ENCODE measurements around the gene PRSS53.

PRSS53 gene

DNA sequence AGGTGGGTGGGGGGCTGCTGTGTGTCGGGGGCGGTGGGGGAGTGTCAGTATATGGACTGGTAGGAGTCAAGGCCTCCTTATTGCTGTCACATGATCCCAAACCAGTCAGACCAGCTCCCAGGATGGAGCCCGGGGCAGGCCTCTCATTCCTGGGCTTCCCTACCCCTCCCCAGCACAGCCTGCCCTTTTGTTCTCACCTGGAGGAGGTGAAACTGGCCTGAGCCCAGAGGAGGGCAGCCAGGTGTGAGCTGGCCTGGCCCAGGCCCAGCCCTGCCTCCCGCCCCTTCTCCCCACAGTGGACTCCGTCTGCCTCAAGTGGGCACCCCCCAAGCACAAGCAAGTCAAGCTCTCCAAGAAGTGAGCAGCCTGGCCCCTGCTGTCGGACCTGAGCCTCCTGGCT, 42.2 kb upstream of the PRSS53 start:
- Histone ChIP-seq H3K9ac (ENCODE audit: low read length) (peak overlapping the region; percentile 63), H3K36me3 (ENCODE audit: control insufficient read depth, insufficient read depth, low read length) (peaks cover 23% of the 10 kb centered on the region), H3K27me3 (ENCODE audit: control insufficient read depth, insufficient read depth, low read length) (peaks cover 3% of the 10 kb centered on the region), H3K4me1 (ENCODE audit: control insufficient read depth, insufficient read depth, low read length) (peaks cover 75% of the 10 kb centered on the region), H3K4me3 (ENCODE audit: low read length) (no peak overlapping the region), H3K9me3 (ENCODE audit: control insufficient read depth, low read length) (no peaks in the 10 kb centered on the region)

DNA sequence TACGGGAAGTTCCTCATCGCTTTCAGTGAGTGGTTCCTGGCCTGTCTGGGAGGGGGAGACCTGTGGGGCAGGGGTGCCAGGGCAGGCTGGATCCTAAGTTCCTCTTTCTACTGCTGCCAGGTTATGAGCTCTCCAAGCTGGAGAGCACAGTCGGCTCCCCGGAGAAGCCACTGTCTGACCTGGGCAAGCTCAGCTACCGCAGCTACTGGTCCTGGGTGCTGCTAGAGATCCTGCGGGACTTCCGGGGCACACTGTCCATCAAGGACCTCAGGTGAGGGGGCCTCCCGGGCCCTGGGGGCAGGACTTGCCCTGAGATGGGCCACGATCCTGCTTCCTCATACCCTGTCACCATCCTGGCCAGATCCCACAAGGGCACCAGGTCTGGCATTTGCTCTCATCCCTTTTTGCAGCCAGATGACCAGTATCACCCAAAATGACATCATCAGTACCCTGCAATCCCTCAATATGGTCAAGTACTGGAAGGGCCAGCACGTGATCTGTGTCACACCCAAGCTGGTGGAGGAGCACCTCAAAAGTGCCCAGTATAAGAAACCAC, 41.7 kb upstream of the PRSS53 start:
- peaks cover 72% of the 10 kb centered on the region for H3K4me1 ChIP-seq (ENCODE audit: control insufficient read depth, insufficient read depth, low read length)
- peaks cover 3% of the 10 kb centered on the region for H3K27me3 ChIP-seq (ENCODE audit: control insufficient read depth, insufficient read depth, low read length)
- no peaks in the 10 kb centered on the region for H3K9me3 ChIP-seq (ENCODE audit: control insufficient read depth, low read length)
- no peak overlapping the region for H3K4me3 ChIP-seq (ENCODE audit: low read length)
- H3K36me3 ChIP-seq (ENCODE audit: control insufficient read depth, insufficient read depth, low read length): peaks cover 23% of the 10 kb centered on the region
- H3K9ac ChIP-seq (ENCODE audit: low read length): peak overlapping the region; percentile 63

DNA sequence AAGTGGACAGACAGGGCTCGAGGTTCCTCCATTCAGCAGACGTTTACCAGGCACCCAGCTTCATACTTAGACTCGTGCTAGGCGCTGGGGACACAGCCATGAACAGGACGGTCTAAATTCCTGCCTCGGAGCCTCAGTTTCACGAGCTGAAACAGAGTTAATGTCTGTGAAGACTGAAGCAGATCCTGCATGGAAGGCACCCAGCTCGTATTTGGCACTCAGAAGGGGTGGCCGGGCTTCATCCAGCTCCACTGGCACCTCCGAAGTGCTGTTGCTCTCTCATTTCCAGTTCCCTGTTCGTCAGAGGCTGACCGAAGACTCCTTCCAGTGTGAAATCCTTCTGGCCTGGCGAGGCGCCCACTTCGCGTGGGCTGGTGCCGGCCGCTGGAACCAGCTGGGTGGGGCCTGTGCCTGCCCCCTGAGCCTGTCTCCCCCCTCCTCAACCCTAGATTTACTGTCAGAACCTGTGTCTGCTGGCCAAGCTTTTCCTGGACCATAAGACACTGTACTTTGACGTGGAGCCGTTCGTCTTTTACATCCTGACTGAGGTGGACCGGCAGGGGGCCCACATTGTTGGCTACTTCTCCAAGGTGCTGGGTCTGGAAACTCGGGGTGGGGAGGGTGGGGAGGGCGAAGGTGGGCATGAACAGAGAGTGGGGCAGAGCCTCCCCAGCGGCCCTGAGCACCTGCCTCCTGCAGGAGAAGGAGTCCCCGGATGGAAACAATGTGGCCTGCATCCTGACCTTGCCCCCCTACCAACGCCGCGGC, 41.0 kb upstream of the PRSS53 start:
- Histone ChIP-seq H3K4me1 (ENCODE audit: control insufficient read depth, insufficient read depth, low read length) (peaks cover 72% of the 10 kb centered on the region), H3K9ac (ENCODE audit: low read length) (peak overlapping the region; percentile 63), H3K9me3 (ENCODE audit: control insufficient read depth, low read length) (no peaks in the 10 kb centered on the region), H3K4me3 (ENCODE audit: low read length) (no peak overlapping the region), H3K36me3 (ENCODE audit: control insufficient read depth, insufficient read depth, low read length) (peaks cover 23% of the 10 kb centered on the region), H3K27me3 (ENCODE audit: control insufficient read depth, insufficient read depth, low read length) (no peaks in the 10 kb centered on the region)

DNA sequence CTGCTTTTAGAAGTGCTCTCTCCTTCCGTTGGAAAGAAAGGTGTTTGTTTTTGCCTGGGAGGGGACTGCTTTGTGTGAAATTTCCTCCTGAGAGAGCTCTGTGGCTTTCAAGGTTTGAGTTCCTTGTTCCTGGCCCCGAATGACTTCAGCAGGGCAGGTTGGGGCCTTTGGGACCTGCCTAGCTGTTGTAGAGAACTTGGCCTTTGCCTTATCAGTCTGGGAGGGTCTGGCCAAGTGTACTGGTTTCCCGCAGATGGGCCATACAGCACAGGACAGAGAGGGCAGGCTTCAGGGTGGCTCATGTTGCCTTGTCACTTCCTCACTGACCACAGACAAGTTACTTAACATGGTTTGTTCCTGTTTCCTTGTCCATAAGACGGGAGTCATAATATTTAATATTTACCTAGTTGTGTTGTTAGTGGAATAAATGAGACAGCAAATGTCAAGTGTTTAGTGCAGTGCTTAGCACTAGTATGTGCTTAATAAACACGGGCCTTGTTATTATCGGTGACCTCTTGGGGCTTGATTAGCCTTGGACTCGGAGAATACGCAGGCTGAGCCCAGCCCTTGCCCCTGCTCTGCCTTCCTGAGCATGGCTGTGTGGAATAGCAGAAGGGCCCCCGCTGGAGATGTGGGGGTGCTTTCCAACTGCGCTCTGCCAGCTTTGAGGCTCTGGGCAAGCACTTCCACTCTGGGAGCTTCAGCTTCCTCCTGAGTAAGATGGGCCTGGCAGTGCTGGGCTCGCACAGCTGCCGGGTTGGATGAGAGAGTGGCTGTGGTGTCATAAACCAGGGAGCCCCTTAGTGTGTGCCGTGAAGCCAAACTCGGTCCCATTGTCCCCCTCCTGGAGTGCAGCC, 40.2 kb upstream of the PRSS53 start:
- Histone ChIP-seq H3K36me3 (ENCODE audit: control insufficient read depth, insufficient read depth, low read length) (peaks cover 23% of the 10 kb centered on the region), H3K9ac (ENCODE audit: low read length) (peak overlapping the region; percentile 63)

DNA sequence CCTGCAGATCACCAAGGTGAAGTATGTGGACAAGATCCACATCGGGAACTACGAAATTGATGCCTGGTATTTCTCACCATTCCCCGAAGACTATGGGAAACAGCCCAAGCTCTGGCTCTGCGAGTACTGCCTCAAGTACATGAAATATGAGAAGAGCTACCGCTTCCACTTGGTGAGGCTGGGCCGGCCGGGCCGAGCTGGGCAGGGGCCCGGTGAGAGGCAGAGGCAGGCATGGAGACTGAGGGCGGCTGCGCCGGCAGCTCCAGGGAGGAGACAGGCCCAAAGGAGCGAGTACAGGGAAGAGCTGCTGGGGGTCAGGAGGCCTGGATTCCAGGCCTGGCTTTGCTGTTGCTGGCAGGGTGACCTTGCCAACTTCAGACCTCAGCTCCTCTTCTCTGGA, 38.4 kb upstream of the PRSS53 start:
- H3K36me3 ChIP-seq (ENCODE audit: control insufficient read depth, insufficient read depth, low read length): peaks cover 11% of the 10 kb centered on the region
- no peaks in the 10 kb centered on the region for H3K27me3 ChIP-seq (ENCODE audit: control insufficient read depth, insufficient read depth, low read length)
- no peaks in the 10 kb centered on the region for H3K9me3 ChIP-seq (ENCODE audit: control insufficient read depth, low read length)
- no peak overlapping the region for H3K4me3 ChIP-seq (ENCODE audit: low read length)
- H3K4me1 ChIP-seq (ENCODE audit: control insufficient read depth, insufficient read depth, low read length): peaks cover 55% of the 10 kb centered on the region
- peak overlapping the region; percentile 63 for H3K9ac ChIP-seq (ENCODE audit: low read length)

More for the DNA sequence above, 40.2 kb upstream of the PRSS53 start:
- H3K4me1 ChIP-seq (ENCODE audit: control insufficient read depth, insufficient read depth, low read length): peaks cover 72% of the 10 kb centered on the region
- H3K9me3 ChIP-seq (ENCODE audit: control insufficient read depth, low read length): no peaks in the 10 kb centered on the region
- H3K27me3 ChIP-seq (ENCODE audit: control insufficient read depth, insufficient read depth, low read length): no peaks in the 10 kb centered on the region
- no peak overlapping the region for H3K4me3 ChIP-seq (ENCODE audit: low read length)

DNA sequence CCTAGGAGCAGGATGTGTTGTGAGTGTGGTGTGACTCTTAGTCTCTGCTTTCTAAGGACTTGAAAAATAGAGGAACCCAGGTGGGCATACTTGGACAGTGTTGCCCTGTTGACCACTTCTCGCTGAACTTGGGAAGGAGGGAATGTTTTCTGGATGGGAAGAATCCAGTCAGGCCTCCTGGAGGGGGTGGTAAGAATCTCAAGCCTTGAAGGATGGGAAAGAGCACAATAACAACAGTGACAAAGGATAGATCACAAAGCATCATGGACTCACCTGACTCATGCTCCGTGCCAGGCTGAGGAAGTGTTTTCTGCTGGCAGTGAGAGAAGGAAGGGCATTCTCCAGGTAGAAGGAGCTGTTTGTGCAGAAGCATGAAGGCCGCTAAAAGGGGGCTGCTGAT, 37.1 kb upstream of the PRSS53 start:
- H3K9me3 ChIP-seq (ENCODE audit: control insufficient read depth, low read length): no peaks in the 10 kb centered on the region
- H3K4me3 ChIP-seq (ENCODE audit: low read length): no peak overlapping the region
- peaks cover 41% of the 10 kb centered on the region for H3K4me1 ChIP-seq (ENCODE audit: control insufficient read depth, insufficient read depth, low read length)
- no peaks in the 10 kb centered on the region for H3K27me3 ChIP-seq (ENCODE audit: control insufficient read depth, insufficient read depth, low read length)
- H3K36me3 ChIP-seq (ENCODE audit: control insufficient read depth, insufficient read depth, low read length): peaks cover 8% of the 10 kb centered on the region
- no peak overlapping the region for H3K9ac ChIP-seq (ENCODE audit: low read length)

DNA sequence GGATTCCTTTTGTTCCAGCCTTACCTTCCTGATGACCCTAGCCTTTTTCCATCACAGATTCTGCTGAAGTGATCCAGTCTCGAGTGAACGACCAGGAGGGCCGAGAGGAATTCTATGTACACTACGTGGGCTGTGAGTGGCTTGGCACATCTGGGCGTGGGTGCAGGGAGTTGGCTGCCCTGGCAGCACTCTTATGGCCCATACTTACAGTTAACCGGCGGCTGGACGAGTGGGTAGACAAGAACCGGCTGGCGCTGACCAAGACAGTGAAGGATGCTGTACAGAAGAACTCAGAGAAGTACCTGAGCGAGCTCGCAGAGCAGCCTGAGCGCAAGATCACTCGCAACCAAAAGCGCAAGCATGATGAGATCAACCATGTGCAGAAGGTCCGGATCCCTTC, 31.4 kb upstream of the PRSS53 start:
- Histone ChIP-seq H3K9me3 (ENCODE audit: control insufficient read depth, low read length) (no peaks in the 10 kb centered on the region), H3K4me3 (ENCODE audit: low read length) (no peak overlapping the region), H3K4me1 (ENCODE audit: control insufficient read depth, insufficient read depth, low read length) (peaks cover 10% of the 10 kb centered on the region), H3K27me3 (ENCODE audit: control insufficient read depth, insufficient read depth, low read length) (no peaks in the 10 kb centered on the region), H3K9ac (ENCODE audit: low read length) (no peak overlapping the region), H3K36me3 (ENCODE audit: control insufficient read depth, insufficient read depth, low read length) (peaks cover 5% of the 10 kb centered on the region)

DNA sequence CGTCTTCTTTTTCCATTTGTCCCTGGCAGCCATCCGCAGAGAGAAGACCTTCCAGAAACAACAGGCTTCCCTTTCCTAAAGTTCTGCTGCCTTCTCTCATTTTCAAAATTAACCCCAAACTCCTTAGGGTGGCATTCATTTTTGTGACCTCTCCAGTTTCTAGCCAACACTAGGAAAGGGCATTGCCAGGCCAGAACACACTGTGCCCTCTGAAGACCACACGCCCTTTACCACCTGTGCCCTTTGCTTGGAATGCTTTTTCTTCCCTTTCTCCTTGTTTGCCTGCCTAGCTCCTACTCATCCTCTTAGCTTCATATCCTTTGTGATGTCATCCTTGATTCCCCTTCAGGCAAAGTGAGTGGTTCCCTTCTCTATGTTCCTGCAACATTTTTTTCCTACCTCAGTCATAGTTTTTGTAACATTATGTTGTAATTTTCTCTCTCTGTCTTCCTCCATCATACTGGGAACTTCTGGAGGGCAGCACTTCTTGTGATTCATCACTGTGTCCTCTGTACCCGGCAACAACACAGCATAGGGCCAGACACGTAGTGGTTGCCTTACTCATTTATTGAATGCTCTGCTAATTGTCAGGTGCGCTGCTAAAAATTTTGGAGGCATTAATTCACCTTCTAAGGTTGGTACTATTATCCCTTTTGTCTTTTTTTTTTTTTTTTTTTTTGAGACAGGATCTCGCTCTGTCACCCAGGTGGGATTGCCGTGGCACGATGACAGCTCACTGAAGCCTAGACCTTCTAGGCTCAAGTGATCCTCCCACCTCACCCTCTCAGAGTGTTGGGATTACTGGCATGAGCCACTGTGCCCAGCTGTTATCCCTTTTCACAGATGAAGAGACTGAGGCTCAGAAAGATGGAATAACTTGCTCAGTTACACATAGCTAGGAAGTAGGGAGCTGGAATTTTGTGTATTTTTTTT, 29.7 kb upstream of the PRSS53 start:
- peaks cover 16% of the 10 kb centered on the region for H3K4me1 ChIP-seq (ENCODE audit: control insufficient read depth, insufficient read depth, low read length)
- no peaks in the 10 kb centered on the region for H3K9me3 ChIP-seq (ENCODE audit: control insufficient read depth, low read length)
- peaks cover 5% of the 10 kb centered on the region for H3K36me3 ChIP-seq (ENCODE audit: control insufficient read depth, insufficient read depth, low read length)

DNA sequence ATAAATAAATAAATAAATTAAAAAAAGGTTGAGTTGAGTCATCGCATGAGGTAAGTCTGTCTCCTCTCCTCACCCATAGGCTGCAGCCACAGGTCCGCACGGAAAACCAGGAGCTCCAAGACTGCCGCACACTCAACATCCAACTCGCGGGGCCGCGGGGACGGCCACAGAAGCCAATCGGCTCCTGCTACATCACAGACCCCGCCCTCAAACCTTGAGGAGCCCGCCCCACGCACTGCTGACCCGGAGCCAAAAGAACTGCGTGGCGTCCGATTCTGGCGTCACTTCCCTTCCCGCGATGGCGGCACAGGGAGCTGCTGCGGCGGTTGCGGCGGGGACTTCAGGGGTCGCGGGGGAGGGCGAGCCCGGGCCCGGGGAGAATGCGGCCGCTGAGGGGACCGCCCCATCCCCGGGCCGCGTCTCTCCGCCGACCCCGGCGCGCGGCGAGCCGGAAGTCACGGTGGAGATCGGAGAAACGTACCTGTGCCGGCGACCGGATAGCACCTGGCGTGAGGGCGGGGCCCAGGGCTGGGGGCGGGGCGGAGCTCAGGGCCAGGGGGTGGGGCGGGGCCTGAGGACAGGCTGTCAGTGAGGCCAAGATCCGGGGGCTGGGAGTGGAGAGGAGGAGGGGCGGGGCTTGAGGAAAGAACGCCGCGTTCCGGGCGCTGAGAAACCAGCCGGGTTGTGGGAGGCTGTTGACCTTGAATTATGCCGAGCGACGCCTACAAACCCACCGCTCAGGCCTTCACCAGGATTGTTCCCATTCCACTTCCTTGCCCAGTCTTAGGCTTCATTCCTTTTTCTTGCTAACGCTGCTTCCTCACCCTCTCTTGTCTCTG, 28.9 kb upstream of the PRSS53 start, which contains the start of gene KAT8:
KAT8 (plus strand) TSS at position 281 of the 839 bp plus-strand sequence; CDS start at position 299, 18 bp downstream.
- Histone ChIP-seq H3K4me1 (ENCODE audit: control insufficient read depth, insufficient read depth, low read length) (peaks cover 20% of the 10 kb centered on the region), H3K9ac (ENCODE audit: low read length) (peak within 1 kb of the TSS; percentile 96), H3K27me3 (ENCODE audit: control insufficient read depth, insufficient read depth, low read length) (no peaks in the 10 kb centered on the region), H3K9me3 (ENCODE audit: control insufficient read depth, low read length) (no peaks in the 10 kb centered on the region), H3K36me3 (ENCODE audit: control insufficient read depth, insufficient read depth, low read length) (peaks cover 5% of the 10 kb centered on the region), H3K4me3 (ENCODE audit: low read length) (peak within 1 kb of the TSS; percentile 72)

More for the DNA sequence above, 29.7 kb upstream of the PRSS53 start:
- H3K4me3 ChIP-seq (ENCODE audit: low read length): peak overlapping the region; percentile 72
- H3K9ac ChIP-seq (ENCODE audit: low read length): peak overlapping the region; percentile 96
- H3K27me3 ChIP-seq (ENCODE audit: control insufficient read depth, insufficient read depth, low read length): no peaks in the 10 kb centered on the region

DNA sequence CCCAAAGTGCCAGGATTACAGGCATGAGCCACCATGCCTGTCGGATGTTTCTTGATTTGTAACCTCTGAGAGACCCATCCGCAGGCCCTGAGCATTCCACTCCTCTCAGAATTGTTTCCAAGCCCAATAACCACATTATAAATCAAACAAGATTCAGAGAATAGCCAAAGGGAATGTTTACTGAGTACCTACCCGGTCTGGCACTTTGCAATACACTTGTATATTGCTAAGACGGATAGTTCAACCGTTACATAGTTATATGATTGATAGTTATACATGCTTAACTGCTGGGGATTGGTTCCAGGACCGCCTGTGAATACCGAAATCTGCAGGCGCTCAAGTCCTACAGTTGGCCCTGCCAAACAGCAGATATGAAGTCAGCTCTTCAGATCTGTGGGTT, 25.7 kb upstream of the PRSS53 start:
- H3K4me3 ChIP-seq (ENCODE audit: low read length): no peak overlapping the region
- no peaks in the 10 kb centered on the region for H3K27me3 ChIP-seq (ENCODE audit: control insufficient read depth, insufficient read depth, low read length)
- peaks cover 20% of the 10 kb centered on the region for H3K4me1 ChIP-seq (ENCODE audit: control insufficient read depth, insufficient read depth, low read length)
- H3K9ac ChIP-seq (ENCODE audit: low read length): no peak overlapping the region
- H3K9me3 ChIP-seq (ENCODE audit: control insufficient read depth, low read length): no peaks in the 10 kb centered on the region
- peaks cover 8% of the 10 kb centered on the region for H3K36me3 ChIP-seq (ENCODE audit: control insufficient read depth, insufficient read depth, low read length)

Measured in mucosa of stomach (tissue), 1 donor.